Stimulated activated CD8-positive, alpha-beta memory T cell treated with anti-CD3 and anti-CD28 coated beads, Interleukin-12 subunit alpha, Interleukin-12 subunit beta, amount 100 ng/mL, for 24 hours (primary cell): Measurements from ENCODE around the gene TCF4.
A peak's percentile ranks its signal among the peaks of the same experiment; 100 is the strongest.

Source experiments
- DNase-seq: peaks from one replicate; pipeline ENCODE4 v3.0.0-alpha.2; 2020; ENCODE audit errors: extremely low read depth

Gene TCF4

GRCh38 chr18:55588111-55588869, at the start of gene TCF4:
TCF4 (minus strand) TSS chr18:55588192; CDS start chr18:55587116, 1,076 bp downstream.
- DNase-seq = no peak

- DNase-seq = no peak
Measured at GRCh38 chr18:55637204-55637603, 49.2 kb upstream of the TCF4 start.

GRCh38 chr18:55635439-55635838, 47.4 kb upstream of the TCF4 start:
- DNase-seq = no peak

- DNase-seq = no peak
Measured at GRCh38 chr18:55634545-55634944, 46.6 kb upstream of the TCF4 start.

GRCh38 chr18:55633032-55633431, 45.0 kb upstream of the TCF4 start:
- DNase-seq = no peak

- DNase-seq = no peak
Measured at GRCh38 chr18:55629133-55629532, 41.1 kb upstream of the TCF4 start.

- no peak for DNase-seq
Measured at GRCh38 chr18:55627007-55627406, 39.0 kb upstream of the TCF4 start.

GRCh38 chr18:55625901-55626300, 37.9 kb upstream of the TCF4 start:
- no peak for DNase-seq

- DNase-seq = no peak
Measured at GRCh38 chr18:55623626-55624025, 35.6 kb upstream of the TCF4 start.

- no peak for DNase-seq
Measured at GRCh38 chr18:55610506-55610905, 22.5 kb upstream of the TCF4 start.

GRCh38 chr18:55609160-55609825, 21.3 kb upstream of the TCF4 start:
- no peak for DNase-seq

GRCh38 chr18:55608497-55608896, 20.5 kb upstream of the TCF4 start:
- no peak for DNase-seq

GRCh38 chr18:55607773-55608172, 19.8 kb upstream of the TCF4 start:
- no peak for DNase-seq

GRCh38 chr18:55605733-55606338, 17.8 kb upstream of the TCF4 start:
- DNase-seq = no peak

- no peak for DNase-seq
Measured at GRCh38 chr18:55603775-55604174, 15.8 kb upstream of the TCF4 start.

- no peak for DNase-seq
Measured at GRCh38 chr18:55593888-55594287, 5.9 kb upstream of the TCF4 start.

- no peak for DNase-seq
Measured at GRCh38 chr18:55592572-55592971, 4.6 kb upstream of the TCF4 start.

GRCh38 chr18:55592106-55592505, 4.1 kb upstream of the TCF4 start:
- no peak for DNase-seq

- DNase-seq = peak; percentile 43
Measured at GRCh38 chr18:55589625-55590291, 1.8 kb upstream of the TCF4 start.

- no peak for DNase-seq
Measured at GRCh38 chr18:55588870-55589595, 1.0 kb upstream of the TCF4 start.

- DNase-seq = no peak
Measured at GRCh38 chr18:55587418-55588110, 428 bp downstream of the TCF4 start.
